ENCODE results near the gene AADACL4. TPM values are rescaled to one million over a fixed set of nuclear protein-coding genes. Genes with fewer than 3 reads are reported as not detected.
A peak's percentile ranks its signal among the peaks of the same experiment; 100 is the strongest.

Gene AADACL4
- total RNA-seq (2021; fragmentation: NEBNext Ultra II Directional; extraction: Animal tissue kit (Norgen Biotek cat#: 25700)), result 0.40 TPM in 1 of 2 replicates, not detected in the other
- polyA plus RNA-seq (2011; rRNA removed), result 0.08 and 0.13 TPM in 2 replicates
- polyA plus RNA-seq (2011; cell fraction: cytosol; rRNA removed), result 0.21 TPM
- polyA plus RNA-seq (2011; cell fraction: nucleus; rRNA removed), result 0.33 TPM
- not detected in 4 replicates for polyA plus RNA-seq (2012, experiment 1 of 2)
- not detected for polyA plus RNA-seq (2012, experiment 2 of 2)
- polyA plus RNA-seq (2013, experiment 1 of 2), result not detected
- 0.04 TPM for polyA plus RNA-seq (2013, experiment 2 of 2)
- polyA minus RNA-seq (2011; rRNA and poly(A)+ RNA removed), result 0.17 TPM in 1 of 2 replicates, not detected in the other
- polyA minus RNA-seq (2011; cell fraction: cytosol; rRNA and poly(A)+ RNA removed), result not detected
- polyA minus RNA-seq (2011; cell fraction: nucleus; rRNA and poly(A)+ RNA removed), result not detected
- long read RNA-seq, experiment 1, result 0 reads
- long read RNA-seq, experiment 2, result 0 reads

- no peak within 1 kb of the TSS for H3K4ac ChIP-seq (replicated peaks; ENCODE audit: insufficient read length, low read depth, low read length)
- H4K5ac ChIP-seq (ENCODE audit: insufficient read length, low read depth, low read length), result no peak within 1 kb of the TSS
- H3K23ac ChIP-seq (ENCODE audit: insufficient read length), result no peak within 1 kb of the TSS
- peak within 1 kb of the TSS; percentile 75; the same call in 1 of the 2 replicates for H2AK5ac ChIP-seq (ENCODE audit: low read depth, low read length)
- 93% methylated on average over 7 of the region's 7 CpGs; no CpG with 5 or more reads in 1 of the 2 experiments for WGBS, 2 experiments (ENCODE audit: extremely low coverage in 1 of 2, insufficient coverage in 1 of 2, insufficient read length in 1 of 2, insufficient replicate concordance in 2 of 2, low coverage in 1 of 2, low lambda C conversion rate in 2 of 2, missing lambda C conversion rate in 1 of 2)
- no peaks in the 10 kb centered on the region for H4K20me1 ChIP-seq (replicated peaks in 1 of 2; ENCODE audit: control insufficient read depth in 1 of 2, insufficient read depth in 2 of 2, low read length in 2 of 2)
- H3K18ac ChIP-seq (ENCODE audit: extremely low read depth, low read length), result no peak within 1 kb of the TSS; the same call in 1 of the 2 replicates
- H4K8ac ChIP-seq (ENCODE audit: extremely low read depth, insufficient read depth, low read length), result no peak within 1 kb of the TSS
- H3K14ac ChIP-seq (ENCODE audit: insufficient read length), result no peak within 1 kb of the TSS
- POLR2A ChIA-PET (ENCODE audit: partially characterized antibody), result no interaction called here
- peaks cover 0 to 9% of the 10 kb centered on the region in 2 experiments; a peak in 2 of 4 replicates for H3K9me3 ChIP-seq (ENCODE audit: insufficient read depth in 2 of 2, low read depth in 1 of 2, low read length in 1 of 2)
- DNase-seq (ENCODE audit: low read depth in 1 of 2, low spot score in 2 of 2), result no peak
- H3K27ac ChIP-seq (ENCODE audit: low read depth, low read length), result no peak within 1 kb of the TSS
- H2AFZ ChIP-seq (ENCODE audit: low read length), result peak within 1 kb of the TSS; percentile 21; the same call in 1 of the 2 replicates
- no peak within 1 kb of the TSS for H3K4me3 ChIP-seq (ENCODE audit: extremely low read depth in 1 of 4, insufficient read depth in 2 of 4, low read depth in 3 of 4, low read length in 4 of 4)
- H2BK20ac ChIP-seq (ENCODE audit: low read length), result peak within 1 kb of the TSS; percentile 75; the same call in 1 of the 2 replicates
- no peak within 1 kb of the TSS for H4K91ac ChIP-seq (replicated peaks; ENCODE audit: insufficient read length, low read length)
- H3K27me3 ChIP-seq (replicated peaks in 1 of 4; ENCODE audit: control insufficient read depth in 3 of 4, extremely low read depth in 1 of 4, insufficient read depth in 3 of 4, low read length in 3 of 4), result no peaks in the 10 kb centered on the region; a peak in 1 of 7 replicates
- no peaks in the 10 kb centered on the region for H3K23me2 ChIP-seq (ENCODE audit: low read depth, low read length)
- no peak for FAIRE-seq
- peaks cover 0 to 5% (median 2%) of the 10 kb centered on the region in 4 experiments; a peak in 4 of 7 replicates for H3K4me1 ChIP-seq (replicated peaks in 1 of 4; ENCODE audit: control insufficient read depth in 3 of 4, insufficient read depth in 4 of 4, low read length in 3 of 4)
- no peaks in the 10 kb centered on the region for H3K79me1 ChIP-seq (ENCODE audit: low read depth, low read length)
- no peak within 1 kb of the TSS; the same call in 1 of the 2 replicates for H2BK5ac ChIP-seq (ENCODE audit: low read depth, low read length)
- H3K56ac ChIP-seq (replicated peaks; ENCODE audit: insufficient read length, low read depth, low read length), result no peak within 1 kb of the TSS
- no peak within 1 kb of the TSS for H3K4me2 ChIP-seq (ENCODE audit: insufficient read depth in 1 of 2, low read depth in 2 of 2, low read length in 2 of 2)
- H2BK120ac ChIP-seq (replicated peaks; ENCODE audit: low read depth, low read length), result no peak within 1 kb of the TSS
- H2BK12ac ChIP-seq (ENCODE audit: low read depth, low read length), result peak within 1 kb of the TSS; percentile 77; the same call in 1 of the 2 replicates
- H3K79me2 ChIP-seq (ENCODE audit: control insufficient read depth in 1 of 2, insufficient read depth in 2 of 2, low read length in 2 of 2), result no peaks in the 10 kb centered on the region
- peak within 1 kb of the TSS; percentile 61; the same call in 1 of the 2 replicates for H2BK15ac ChIP-seq (ENCODE audit: low read length)
- CTCF ChIA-PET (ENCODE audit: partially characterized antibody), result interaction anchor here (0.8 to 2.2 kb wide), 5 partner anchors 8 to 42 kb away, joined by 3 to 14 read pairs (median 8); no protein-coding TSS in a partner anchor
- no peaks in the 10 kb centered on the region for H3K36me3 ChIP-seq (ENCODE audit: control insufficient read depth in 2 of 4, insufficient read depth in 4 of 4, low read length in 3 of 4)
- no peak within 1 kb of the TSS; a peak in 2 of 7 replicates for H3K9ac ChIP-seq (replicated peaks in 1 of 4; ENCODE audit: extremely low read depth in 1 of 4, low read depth in 3 of 4, low read length in 3 of 4)
- no peak for TF ChIP-seq SIRT6 (IDR thresholded peaks at IDR 0.05; ENCODE audit: low read length)
- no peak for TF ChIP-seq RFX5 (IDR thresholded peaks at IDR 0.05; ENCODE audit: borderline replicate concordance, low read depth, low read length)
- TF ChIP-seq GABPA (IDR thresholded peaks at IDR 0.05; ENCODE audit: borderline replicate concordance, insufficient read depth, low read length), result no peak
- no peak for TF ChIP-seq CTCF (IDR thresholded peaks at IDR 0.05; ENCODE audit: control extremely low read depth in 1 of 3, insufficient read depth in 1 of 3, low read depth in 1 of 3, low read length in 3 of 3)
- no peak for TF ChIP-seq SRF (IDR thresholded peaks at IDR 0.05; ENCODE audit: low read depth, low read length)
- TF ChIP-seq TAF7 (optimal IDR thresholded peaks at IDR 0.05; ENCODE audit: borderline replicate concordance, low read depth, low read length), result no peak
- TF ChIP-seq ZNF274 (IDR thresholded peaks at IDR 0.05; ENCODE audit: borderline replicate concordance, extremely low read depth, low read length), result no peak
- no peak for TF ChIP-seq EP300 (IDR thresholded peaks at IDR 0.05; ENCODE audit: borderline replicate concordance in 1 of 2, low read depth in 2 of 2, low read length in 2 of 2)
These were observed at the start of gene AADACL4 for GRCh38 chr1:12643785-12644184. AADACL4 (plus strand) TSS chr1:12644085; CDS start chr1:12644547, 462 bp downstream.

Data from H1 (cell line).